Pericardium fibroblast (primary cell): ENCODE data around the gene ZFP37. TPM values are rescaled to one million over a fixed set of nuclear protein-coding genes. Genes with fewer than 3 reads are reported as not detected.

Experiments
- total RNA-seq: library from RNA; depleted of rRNA; stranded (reverse); fragments of >200 nt; gene quantifications from 2 replicates; pipeline ENCODE4 v1.2.3, GENCODE V29; 2015

Gene ZFP37
- total RNA-seq = 0.58 and 1.5 TPM in 2 replicates

DNA sequence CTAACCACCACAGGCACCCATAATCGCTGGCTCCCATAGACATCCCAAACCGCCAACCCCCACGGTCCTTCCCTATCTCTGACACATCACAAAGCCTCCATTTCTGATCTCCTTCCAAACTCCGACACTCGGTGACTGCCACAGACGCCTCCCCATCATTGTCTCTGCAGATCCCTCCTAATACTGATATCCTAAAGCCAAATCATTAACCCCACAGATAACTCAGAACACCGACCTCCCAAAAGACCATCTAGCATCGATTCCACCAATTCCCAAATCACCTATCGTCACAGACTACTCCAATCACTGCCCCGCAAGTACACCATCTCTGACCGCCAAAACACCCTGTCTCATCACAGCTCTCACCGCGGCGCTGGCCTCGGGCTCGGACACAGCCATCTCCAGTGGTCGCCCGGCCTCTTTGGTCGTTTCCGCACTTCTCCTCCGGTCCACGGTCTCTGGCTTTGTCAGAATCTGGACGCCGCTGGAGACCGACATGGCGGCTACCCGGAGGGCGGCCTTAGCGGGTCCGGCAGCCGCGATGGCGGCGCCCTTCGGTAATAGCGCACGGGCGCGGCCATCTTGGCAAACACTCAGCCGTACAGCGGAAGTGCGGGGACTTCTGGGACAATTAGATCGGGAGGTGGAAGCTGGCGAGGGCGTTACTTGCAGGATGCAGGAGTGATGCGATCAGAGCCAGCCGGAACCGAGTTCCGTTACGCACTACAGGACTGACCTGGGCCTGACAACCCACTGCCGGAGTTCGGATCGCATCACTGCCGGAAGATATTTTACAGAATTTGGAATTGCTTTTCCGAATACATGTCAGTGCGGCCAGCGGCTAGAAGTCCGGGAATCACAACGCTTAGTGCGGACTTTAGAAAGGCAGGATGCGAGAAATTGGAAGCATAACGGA, at the start of gene ZFP37:
Gene ZFP37, minus strand, starts transcription at position 534 of the 916 bp plus-strand sequence. Its CDS starts 36 bp downstream, at position 498.

DNA sequence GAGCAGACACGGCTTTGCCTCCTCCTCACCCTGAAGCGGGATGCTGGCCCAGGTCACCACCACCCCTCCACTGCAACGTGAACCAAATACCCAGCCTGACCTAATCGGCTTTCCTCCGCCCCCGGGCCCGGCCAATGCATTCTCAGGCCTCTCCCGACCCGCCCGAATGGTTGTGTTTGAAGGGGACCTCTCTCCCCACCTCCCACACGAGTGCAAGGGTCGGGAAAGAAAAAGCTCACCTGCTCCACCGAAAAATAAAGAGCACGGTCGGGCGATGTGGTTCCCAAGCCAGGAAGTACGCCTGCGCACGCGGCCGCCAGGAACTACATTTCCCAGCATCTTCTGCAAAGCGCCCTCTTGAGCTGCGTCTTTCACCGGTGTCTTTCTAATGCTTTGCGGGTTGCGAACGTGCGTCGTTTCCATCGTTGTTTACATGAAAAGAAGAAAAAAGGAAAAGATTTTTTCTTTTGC, 44.6 kb downstream of the ZFP37 start, which contains the start of gene ZNF883:
Gene ZNF883, minus strand, starts transcription at position 282 of the 471 bp plus-strand sequence.

Other genes with a start within 250 kb of the ZFP37 start
- gene SLC46A2, start 165.8 kb downstream of the ZFP37 start, total RNA-seq = not detected in 2 replicates
- gene ZNF883, start 44.5 kb downstream of the ZFP37 start, total RNA-seq = 2.5 and 4.5 TPM in 2 replicates
- 7.1 and 10.6 TPM in 2 replicates for gene SLC31A2, start 94.3 kb upstream of the ZFP37 start, total RNA-seq
- gene FKBP15, start 164.6 kb upstream of the ZFP37 start, total RNA-seq = 13.1 and 14.8 TPM in 2 replicates
- 18.5 and 21.0 TPM in 2 replicates for gene SLC31A1, start 164.8 kb upstream of the ZFP37 start, total RNA-seq
- 34.2 and 43.2 TPM in 2 replicates for gene CDC26, start 218.8 kb upstream of the ZFP37 start, total RNA-seq
- gene PRPF4, start 218.9 kb upstream of the ZFP37 start, total RNA-seq = 14.8 and 22.0 TPM in 2 replicates
- gene RNF183, start 246.7 kb upstream of the ZFP37 start, total RNA-seq = not detected in 2 replicates